OCI-LY1 (cell line): Measurements from ENCODE around the gene SVBP.

Experiments used
- EZH2 ChIP-seq: fragments of 200-600 bp; sonication (generic), shearing (Covaris generic); IDR thresholded peaks from 2 replicates; pipeline ENCODE4 v1.8.0; 2017; ENCODE audit warnings: borderline replicate concordance, mixed run types, mild to moderate bottlenecking, antibody characterized with exemption, low read length, moderate library complexity, mixed read lengths
- TF ChIP-seq, protein P1 (sequence below): fragments of 200-600 bp; sonication (generic), shearing (Covaris generic); IDR thresholded peaks from 2 replicates; pipeline ENCODE4 v1.5.1; 2017; ENCODE audit warnings: mild to moderate bottlenecking, antibody characterized with exemption, low read length, moderate library complexity, mixed read lengths

GRCh38 chr1:42806171-42806570 is 11.0 kb downstream of the SVBP start:
- no peak for TF ChIP-seq EZH2
- TF ChIP-seq, protein P1, sequence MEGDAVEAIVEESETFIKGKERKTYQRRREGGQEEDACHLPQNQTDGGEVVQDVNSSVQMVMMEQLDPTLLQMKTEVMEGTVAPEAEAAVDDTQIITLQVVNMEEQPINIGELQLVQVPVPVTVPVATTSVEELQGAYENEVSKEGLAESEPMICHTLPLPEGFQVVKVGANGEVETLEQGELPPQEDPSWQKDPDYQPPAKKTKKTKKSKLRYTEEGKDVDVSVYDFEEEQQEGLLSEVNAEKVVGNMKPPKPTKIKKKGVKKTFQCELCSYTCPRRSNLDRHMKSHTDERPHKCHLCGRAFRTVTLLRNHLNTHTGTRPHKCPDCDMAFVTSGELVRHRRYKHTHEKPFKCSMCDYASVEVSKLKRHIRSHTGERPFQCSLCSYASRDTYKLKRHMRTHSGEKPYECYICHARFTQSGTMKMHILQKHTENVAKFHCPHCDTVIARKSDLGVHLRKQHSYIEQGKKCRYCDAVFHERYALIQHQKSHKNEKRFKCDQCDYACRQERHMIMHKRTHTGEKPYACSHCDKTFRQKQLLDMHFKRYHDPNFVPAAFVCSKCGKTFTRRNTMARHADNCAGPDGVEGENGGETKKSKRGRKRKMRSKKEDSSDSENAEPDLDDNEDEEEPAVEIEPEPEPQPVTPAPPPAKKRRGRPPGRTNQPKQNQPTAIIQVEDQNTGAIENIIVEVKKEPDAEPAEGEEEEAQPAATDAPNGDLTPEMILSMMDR, result no peak
